Stimulated activated CD4-positive, alpha-beta T cell treated with anti-CD3 and anti-CD28 coated beads, TNF-alpha, amount 100 ng/mL, for 48 hours (primary cell): Measurements from ENCODE around the gene PROB1.
"Not testable (repeated sequence)": the region's sequence is repeated elsewhere in the genome, so short reads cannot be mapped to it uniquely, and the experiment has no call there.

ENCODE experiments used
- DNase-seq, 3 donors: peaks; one replicate each; pipeline ENCODE4 v3.0.0-alpha.2; 2020; ENCODE audit warnings: low read depth in 3 of 3

The PROB1 gene

DNA sequence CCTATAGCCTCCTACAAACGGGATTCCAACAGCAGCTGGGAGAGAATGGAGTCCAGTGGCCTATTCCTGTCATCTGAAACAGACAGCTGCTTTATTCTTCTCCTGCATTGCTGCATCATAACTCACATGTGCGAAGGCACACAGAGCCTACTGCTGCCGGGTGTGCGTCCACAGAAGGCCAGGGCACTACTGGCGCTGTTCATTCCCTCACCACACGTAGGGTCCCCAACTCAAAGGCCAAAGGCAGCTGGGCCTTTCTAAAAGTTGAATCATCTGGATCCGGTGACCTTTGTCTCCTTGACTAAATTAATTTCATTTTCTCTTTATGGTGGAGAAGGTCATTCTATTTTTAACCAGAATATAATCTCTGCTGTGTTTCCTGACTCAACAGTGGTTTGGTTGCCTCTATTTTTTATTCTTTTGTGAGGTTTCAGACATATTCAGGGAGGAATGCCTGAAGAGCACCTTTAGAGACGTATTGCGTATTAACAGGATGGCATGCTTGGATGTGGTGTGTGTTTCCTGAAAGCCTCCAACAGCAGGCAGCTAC lies 19.8 kb upstream of the PROB1 start:
- no peak for DNase-seq

GRCh38 chr5:139413963-139414362 lies 19.1 kb upstream of the PROB1 start:
- no peak for DNase-seq

DNA sequence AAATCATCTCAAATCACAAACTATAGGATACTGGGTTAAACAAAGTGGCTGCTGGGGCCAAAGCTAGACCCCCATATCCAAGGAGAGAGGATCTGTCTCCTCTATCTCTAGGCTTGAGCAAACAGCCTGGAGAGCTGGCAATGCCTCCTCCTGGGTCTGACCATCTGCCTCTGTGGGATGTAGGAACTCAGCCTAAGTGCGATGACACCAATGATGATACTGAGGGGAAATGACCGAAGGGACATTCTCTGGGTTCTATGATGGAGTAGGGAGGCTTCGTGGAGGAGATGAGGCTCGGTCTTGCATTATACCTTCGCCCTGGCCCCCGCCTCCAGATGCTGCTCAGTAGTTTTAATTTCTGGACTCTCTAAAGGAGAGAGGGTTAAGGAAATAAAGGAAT lies 18.2 kb upstream of the PROB1 start:
- DNase-seq: no peak

- DNase-seq: no peak
Measured at GRCh38 chr5:139410993-139411828, 16.3 kb upstream of the PROB1 start.

GRCh38 chr5:139410121-139410992 lies 15.5 kb upstream of the PROB1 start:
- DNase-seq: no peak

DNA sequence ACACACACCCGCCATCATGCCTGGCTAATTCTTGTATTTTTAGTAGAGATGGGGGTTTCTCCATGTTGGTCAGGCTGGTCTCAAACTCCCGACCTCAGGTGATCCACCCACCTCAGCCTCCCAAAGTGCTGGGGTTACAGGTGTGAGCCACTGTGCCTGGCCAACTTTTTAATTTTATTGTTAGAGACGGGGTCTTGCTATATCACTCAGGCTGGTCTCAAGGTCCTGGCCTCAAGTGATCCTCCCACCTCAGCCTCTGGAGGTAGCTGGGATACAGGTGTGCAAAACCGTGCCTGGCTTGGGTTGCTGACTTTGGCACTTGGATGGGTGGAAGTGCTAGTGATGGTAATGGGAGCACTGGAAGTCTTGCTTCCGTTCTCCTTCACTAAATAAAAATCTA lies 14.2 kb upstream of the PROB1 start:
- not testable (repeated sequence) for DNase-seq

DNA sequence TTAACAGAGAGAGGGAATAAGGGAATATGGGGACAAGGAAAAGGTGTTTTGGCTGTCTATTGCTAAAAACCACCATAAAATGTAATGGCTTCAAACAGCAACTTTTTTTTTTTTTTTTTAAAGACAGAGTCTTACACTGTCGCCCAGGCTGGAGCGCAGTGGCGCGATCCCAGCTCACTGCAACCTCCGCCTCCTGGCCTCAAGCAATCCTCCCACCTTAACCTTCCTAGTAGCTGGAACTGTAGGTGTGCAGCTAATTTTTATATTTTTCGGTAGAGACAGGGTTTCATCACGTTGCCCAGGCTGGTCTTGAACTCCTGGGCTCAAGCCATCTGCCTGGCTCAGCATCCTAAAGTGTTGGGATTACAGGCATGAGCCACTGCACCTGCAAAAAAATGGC lies 13.3 kb upstream of the PROB1 start:
- no peak for DNase-seq

GRCh38 chr5:139407517-139407916 lies 12.6 kb upstream of the PROB1 start:
- DNase-seq: no peak

DNA sequence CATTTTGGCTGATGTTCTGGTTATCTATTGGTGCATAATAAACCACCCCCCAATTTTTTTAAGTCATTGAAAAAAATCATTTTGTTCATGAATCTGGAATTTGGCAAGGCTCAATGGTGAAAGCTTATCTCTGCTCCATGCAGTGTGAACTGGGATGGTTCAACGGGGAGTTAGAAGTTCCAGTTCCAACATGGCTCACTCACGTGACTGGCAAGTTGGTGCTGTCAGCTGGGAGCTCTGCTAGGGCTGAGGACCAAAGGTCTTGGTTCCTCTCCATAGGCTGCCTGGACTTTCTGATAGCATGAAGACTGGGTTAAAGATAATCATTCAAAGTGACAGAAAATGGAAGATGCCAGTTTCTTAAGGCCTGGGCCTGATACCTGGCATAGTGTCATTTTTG lies 12.1 kb upstream of the PROB1 start:
- DNase-seq: no peak

GRCh38 chr5:139404484-139404840 lies 9.6 kb upstream of the PROB1 start:
- DNase-seq: no peak

DNA sequence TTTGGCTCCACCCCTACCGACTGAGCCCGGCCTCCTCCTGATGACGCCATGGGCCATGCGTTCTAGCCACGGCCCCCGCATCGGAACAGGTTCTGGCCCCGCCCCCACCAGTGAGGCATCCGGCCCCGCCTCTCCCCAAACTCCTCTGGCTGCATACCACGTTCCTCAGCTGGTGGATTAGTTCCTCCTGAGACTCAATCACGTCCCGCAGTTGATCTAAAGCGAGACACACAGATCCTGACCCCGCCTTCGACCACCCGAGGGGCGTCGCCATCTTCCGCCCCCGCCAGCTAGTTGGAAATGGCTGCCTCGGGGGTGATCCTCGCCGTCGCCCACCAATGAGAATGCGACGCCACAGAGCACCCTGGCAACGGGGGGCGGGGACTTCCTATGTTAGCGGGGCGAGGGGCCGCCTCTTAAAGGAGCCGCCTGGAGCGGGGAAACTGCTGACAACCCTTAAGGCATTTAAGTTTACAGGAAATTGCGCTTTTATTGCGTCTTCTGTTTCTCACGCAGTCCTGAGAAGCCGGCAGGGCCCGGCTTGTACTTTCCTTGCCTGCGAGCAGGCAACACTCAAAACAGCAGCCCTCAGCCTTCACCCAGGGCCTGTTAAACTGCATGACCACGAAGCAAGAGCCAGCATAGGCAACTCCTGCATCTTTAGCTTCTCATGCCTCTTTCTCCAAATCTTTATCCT lies 9.0 kb upstream of the PROB1 start, which contains the start of gene SPATA24:
TSS of gene SPATA24 (minus strand) at position 303 of the 697 bp plus-strand sequence. CDS start at position 274, 29 bp downstream.
- peak; percentile 96 to 99 (median 97) for DNase-seq

DNA sequence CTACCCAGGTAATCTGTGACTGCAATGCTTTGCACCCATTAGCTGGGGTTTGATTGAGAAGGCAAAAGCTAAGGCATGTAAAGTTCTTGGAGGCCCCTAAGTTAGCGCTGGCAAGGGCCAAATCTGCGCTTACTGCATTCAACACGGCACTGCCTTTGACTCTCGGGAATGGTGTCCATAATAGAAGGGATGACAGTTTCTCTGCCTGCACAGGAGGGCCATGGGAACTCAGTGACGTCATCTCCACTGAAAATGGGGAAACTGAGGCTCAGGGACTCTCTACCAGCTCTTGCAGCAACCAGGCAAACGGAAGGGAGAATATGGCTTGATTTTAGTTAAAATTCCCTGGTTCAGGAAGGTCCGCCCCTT lies 8.5 kb upstream of the PROB1 start:
- DNase-seq: no peak

GRCh38 chr5:139402561-139403158 lies 7.8 kb upstream of the PROB1 start:
- DNase-seq: no peak

GRCh38 chr5:139401546-139401945 lies 6.6 kb upstream of the PROB1 start:
- no peak for DNase-seq

DNA sequence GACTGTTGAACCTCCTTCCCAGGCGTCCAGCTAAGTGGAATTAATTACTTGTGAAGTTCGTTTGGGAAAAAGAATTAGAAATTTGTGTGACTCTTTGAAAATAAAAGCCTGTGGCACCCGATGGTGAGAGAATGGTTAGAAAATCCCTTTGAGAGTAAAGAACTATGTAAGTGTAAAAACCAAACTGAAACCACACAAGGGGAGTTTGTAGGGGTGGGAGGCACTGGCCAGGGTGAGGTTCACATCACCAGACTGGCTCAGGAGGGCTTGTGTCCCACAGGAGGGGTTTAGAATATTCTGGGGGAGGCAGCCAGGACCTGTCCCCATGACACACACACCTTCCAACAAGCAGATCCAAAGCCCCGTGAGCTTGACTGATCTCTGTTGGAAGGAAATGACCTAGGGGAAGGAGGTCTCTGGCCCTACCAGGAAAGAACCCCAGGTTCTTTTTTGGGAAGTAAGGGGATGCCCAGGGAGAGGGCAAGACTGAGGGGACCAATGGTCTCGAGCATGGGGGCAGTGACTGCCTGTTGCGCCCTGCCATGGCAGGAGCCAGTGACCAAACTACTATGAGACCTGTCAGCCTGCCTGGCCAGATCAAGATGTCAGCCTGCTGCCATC lies 4.7 kb upstream of the PROB1 start:
- DNase-seq: no peak

DNA sequence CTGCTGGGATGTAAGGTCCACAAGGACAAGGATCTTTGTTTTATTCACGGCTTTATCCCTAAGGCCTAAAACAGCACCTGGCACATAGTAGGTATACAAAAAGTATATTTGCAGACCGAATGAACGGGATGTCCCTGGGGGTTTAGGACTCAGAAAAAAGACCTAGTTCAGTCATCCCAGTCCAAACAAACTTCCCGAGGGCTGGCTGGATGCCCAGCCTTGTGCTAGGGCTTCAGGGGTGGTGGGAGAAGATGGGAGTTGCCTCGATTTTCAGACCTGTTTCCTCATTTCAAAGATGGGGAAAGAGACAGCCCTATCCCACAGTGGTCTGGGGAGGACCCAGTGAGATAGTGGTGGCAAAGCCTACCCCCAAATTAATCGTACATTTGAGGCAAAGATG lies 3.0 kb upstream of the PROB1 start:
- DNase-seq: no peak

DNA sequence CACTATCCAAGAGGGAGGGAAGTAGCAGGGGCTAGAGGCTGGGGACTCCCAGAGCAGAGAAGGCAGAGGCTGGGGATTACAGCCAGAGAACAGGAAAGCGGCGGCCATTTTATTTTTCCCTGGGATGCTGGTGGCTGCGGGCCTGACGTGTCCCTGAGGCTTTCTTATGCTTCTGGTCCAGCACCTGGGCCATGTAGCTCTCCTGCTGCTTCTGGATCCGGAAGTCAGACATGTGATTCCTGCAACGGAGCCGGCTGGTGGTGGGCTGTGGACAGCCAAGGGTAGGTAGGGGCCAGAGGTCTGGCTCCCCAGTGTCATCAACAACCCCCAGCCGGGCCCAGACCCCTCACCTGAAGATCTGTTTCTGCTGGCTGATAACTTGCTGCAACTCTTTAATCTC lies 1.8 kb upstream of the PROB1 start:
- DNase-seq: no peak

DNA sequence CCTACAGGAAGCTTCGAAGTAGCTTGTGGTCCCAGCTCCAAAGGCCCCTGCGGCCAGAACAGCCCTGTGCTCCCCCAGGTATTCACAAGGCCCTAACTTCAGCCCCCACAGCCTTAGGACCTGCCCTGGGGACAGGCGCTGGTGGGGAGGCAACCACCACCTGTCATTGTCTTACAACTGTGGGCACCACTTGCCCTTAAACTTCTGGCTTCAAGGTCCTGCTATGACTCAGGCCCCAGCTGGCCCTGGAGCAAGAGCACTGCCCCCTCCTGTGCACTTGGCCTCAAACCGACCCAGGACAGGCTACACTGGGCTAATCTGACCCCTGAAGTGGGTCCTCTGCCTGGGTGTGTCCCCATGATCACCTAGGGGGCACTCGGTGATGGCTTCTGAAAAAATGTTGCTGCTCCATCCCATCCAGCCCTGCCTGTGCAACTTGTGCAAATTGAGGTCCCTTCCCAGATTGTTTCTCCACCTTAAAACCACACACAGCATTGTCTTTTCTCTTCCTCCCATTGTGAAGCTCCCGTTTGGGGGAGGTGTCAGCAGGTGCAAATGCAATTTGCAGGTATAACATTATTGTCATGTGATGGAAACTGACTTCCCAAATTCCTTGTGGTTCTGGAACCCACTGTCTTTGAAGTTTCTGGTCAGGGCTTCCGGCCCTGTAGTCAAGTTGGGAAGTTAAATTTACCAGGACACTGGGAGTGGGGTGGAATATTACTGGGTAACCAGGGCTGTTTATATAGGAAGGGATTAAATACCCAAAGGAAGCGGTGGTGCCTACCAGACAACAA lies 1.1 kb upstream of the PROB1 start:
- DNase-seq: no peak

DNA sequence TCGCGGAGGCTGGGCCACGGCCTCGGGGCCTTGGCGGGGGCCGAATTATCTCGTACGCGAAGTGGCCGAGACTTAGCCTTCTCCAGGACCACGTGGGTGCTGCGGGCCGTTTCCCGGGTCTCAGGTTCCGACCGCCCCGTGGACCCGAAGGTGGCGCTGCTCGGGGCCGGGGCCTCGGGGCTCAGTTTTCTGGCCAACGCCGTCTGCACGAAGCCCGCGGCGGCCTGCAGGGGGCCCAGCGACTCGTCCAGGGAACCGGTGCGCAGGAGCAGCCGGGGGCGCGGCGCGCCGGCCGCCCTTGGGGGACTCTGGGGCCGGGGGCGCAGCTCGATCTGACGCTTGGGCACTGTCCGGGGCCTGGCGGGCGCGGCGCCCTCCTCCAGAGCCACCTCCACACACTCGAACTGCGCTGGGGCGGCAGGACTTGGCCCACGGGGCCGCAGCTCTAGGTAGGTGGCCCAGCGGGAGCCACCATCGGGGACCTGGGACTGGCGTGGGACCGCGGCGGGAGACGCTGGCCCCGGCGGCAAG lies 716 bp downstream of the PROB1 start:
- peak in 1 of 3 donors; percentile 65 for DNase-seq

GRCh38 chr5:139393497-139394122 lies 1.3 kb downstream of the PROB1 start:
- no peak for DNase-seq
